Neutrophil (primary cell): ENCODE results near the gene PAGR1.
A peak's percentile ranks its signal among the peaks of the same experiment; 100 is the strongest.
"Not testable (repeated sequence)": the region's sequence is repeated elsewhere in the genome, so short reads cannot be mapped to it uniquely, and the experiment has no call there.

ENCODE experiments used
- H3K27ac ChIP-seq: fragments of 200-600 bp; sonication (generic); 2 replicates; pipeline ENCODE4 v1.5.1; 2016; ENCODE audit warnings: mild to moderate bottlenecking, moderate library complexity
- H3K27me3 ChIP-seq: fragments of 200-600 bp; sonication (generic); 2 replicates; pipeline ENCODE4 v1.6.0; 2016; ENCODE audit warnings: mild to moderate bottlenecking
- H3K36me3 ChIP-seq: fragments of 200-600 bp; sonication (generic); 2 replicates; pipeline ENCODE4 v1.5.1; 2017
- H3K4me1 ChIP-seq, 2 experiments: fragments of 200-600 bp in 1 of 2; sonication (generic) in 1 of 2; 1 replicate in 1 of 2; 2 replicates in 1 of 2; pipeline versions ENCODE4 v1.5.1 to v1.6.1; 2013 to 2016; ENCODE audit warnings: low read depth in 1 of 2, low read length in 1 of 2, mild to moderate bottlenecking in 1 of 2, moderate library complexity in 1 of 2; ENCODE audit not compliant: control insufficient read depth in 1 of 2, insufficient read depth in 1 of 2
- H3K4me3 ChIP-seq, 2 experiments: fragments of 200-600 bp in 1 of 2; sonication (generic) in 1 of 2; 1 replicate in 1 of 2; 2 replicates in 1 of 2; pipeline ENCODE4 v1.5.1; 2013 to 2016; ENCODE audit warnings: low read depth in 1 of 2, low read length in 1 of 2, mild to moderate bottlenecking in 1 of 2, moderate library complexity in 1 of 2
- H3K9me3 ChIP-seq: fragments of 200-600 bp; sonication (generic); 2 replicates; pipeline ENCODE4 v1.5.1; 2016
- CTCF ChIP-seq: fragments of 200-600 bp; sonication (generic); IDR thresholded peaks from 2 replicates; pipeline ENCODE4 v1.5.1; 2016; ENCODE audit warnings: antibody characterized with exemption

PAGR1 gene

DNA sequence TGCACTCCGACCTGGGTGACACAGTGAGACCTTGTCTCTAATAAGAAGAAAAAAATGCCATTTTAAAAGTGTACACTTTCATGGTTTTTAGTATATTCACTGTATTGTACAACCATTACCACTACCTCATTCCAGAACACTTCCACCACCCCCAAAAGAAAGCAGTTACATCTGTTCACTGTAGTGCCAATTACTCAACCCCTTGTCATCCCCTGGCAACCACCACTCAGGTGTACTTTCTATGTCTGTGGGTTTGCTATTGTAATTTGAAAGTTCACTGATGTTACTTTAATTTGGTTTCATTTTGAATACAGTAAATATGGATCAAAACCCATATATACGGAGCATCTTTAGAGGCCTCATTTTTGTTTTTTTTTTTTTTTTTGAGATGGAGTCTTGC, 31.8 kb upstream of the PAGR1 start:
- TF ChIP-seq CTCF = no peak
- Histone ChIP-seq H3K4me3 (no peak overlapping the region), H3K27me3 (no peaks in the 10 kb centered on the region), H3K4me1 (peaks cover 14% of the 10 kb centered on the region in 2 experiments), H3K27ac (no peak overlapping the region), H3K36me3 (no peaks in the 10 kb centered on the region), H3K9me3 (no peaks in the 10 kb centered on the region)

- Histone ChIP-seq H3K27ac (peak overlapping the region; percentile 59), H3K27me3 (no peaks in the 10 kb centered on the region), H3K36me3 (no peaks in the 10 kb centered on the region), H3K4me1 (peaks cover 22% of the 10 kb centered on the region in 2 experiments), H3K9me3 (no peaks in the 10 kb centered on the region), H3K4me3 (peak overlapping the region; percentile 19 to 26)
- TF ChIP-seq CTCF = peak; percentile 88
Measured at GRCh38 chr16:29784901-29785500, 31.0 kb upstream of the PAGR1 start.

GRCh38 chr16:29787155-29787554, 28.8 kb upstream of the PAGR1 start:
- H3K27ac ChIP-seq, H3K27me3 ChIP-seq, H3K4me3 ChIP-seq, H3K36me3 ChIP-seq, H3K9me3 ChIP-seq: not testable (repeated sequence)
- peaks cover 39% of the 10 kb centered on the region in 2 experiments for H3K4me1 ChIP-seq

DNA sequence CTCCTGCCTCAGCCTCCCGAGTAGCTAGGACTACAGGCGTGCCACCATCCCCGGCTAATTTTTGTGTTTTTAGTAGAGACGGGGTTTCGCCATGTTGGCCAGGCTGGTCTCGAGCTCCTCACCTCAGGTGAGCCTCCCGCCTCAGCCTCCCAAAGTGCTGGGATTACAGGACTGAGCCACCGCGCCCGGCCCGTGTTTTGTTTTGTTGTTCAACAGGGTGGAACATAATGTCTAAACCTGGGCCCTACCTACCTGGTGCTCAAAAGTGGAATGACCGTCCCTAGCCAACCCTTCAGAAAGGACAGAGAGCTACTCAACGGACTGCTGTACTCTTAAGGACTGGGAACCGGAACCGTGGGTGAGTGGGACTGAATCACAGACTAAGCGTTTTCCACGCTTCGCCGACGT, 26.2 kb upstream of the PAGR1 start:
- Histone ChIP-seq H3K36me3 (no peaks in the 10 kb centered on the region), H3K4me1 (peaks cover 44 to 53% of the 10 kb centered on the region in 2 experiments), H3K4me3 (peak overlapping the region; percentile 79 to 94), H3K27me3 (no peaks in the 10 kb centered on the region), H3K27ac (peak overlapping the region; percentile 89), H3K9me3 (no peaks in the 10 kb centered on the region)
- TF ChIP-seq CTCF = no peak

DNA sequence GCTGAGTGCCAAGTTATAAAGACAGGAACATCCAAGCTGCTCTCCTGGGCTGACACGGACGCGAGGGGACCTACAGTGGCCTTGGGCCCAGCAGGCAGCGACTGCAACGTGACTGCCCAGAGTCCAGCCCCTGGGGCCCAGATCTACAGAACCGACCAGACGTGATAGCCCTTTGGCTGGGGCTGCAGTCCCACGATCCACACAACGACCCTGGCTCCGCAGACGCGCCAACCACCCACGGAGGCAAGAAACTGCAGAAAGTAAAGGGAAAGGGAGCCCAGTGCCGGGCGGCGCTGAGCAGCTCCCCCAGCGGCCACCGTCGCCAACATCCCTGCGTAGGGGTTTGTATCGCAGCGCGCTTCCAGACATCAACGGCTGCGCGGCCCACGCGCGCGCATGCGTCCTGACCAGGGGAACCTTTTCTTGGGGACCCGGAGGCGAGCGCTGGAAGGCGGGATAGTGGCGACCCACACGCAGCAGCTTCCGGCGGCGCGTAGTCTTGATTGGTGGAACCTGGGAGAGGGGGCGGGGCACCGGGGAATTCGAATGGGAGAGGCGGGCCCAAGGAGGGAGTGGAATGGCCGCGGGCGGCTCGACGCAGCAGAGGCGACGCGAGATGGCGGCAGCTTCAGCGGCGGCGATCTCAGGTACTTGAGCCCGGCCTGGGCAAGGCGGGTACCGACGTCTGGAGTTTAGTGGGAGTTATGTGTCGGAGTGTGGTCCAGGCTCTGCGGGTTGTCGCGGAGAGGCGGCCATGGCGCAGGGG, 25.6 kb upstream of the PAGR1 start, which contains the start of gene KIF22:
TSS of gene KIF22 (plus strand) at position 569 of the 766 bp plus-strand sequence. CDS start at position 578, 9 bp downstream.
- Histone ChIP-seq H3K4me3 (peak within 1 kb of the TSS; percentile 79 to 94), H3K27ac (peak within 1 kb of the TSS; percentile 89), H3K27me3 (no peaks in the 10 kb centered on the region), H3K9me3 (no peaks in the 10 kb centered on the region), H3K36me3 (no peaks in the 10 kb centered on the region), H3K4me1 (peaks cover 41 to 54% of the 10 kb centered on the region in 2 experiments)
- TF ChIP-seq CTCF = peak; percentile 98
